GM19023 (cell line): ENCODE results near the gene ZNF853.

Source experiments
- ATAC-seq: cut with Tn5 transposase; IDR thresholded peaks from one replicate; pipeline ENCODE4 v1.9.1; 2021; ENCODE audit warnings: mild to moderate bottlenecking, moderate library complexity; ENCODE audit not compliant: unreplicated experiment

The ZNF853 gene

GRCh38 chr7:6604458-6604857, 11.0 kb upstream of the ZNF853 start:
- no peak for ATAC-seq

GRCh38 chr7:6606866-6607583, 8.4 kb upstream of the ZNF853 start:
- ATAC-seq: no peak

- no peak for ATAC-seq
Observed at GRCh38 chr7:6607651-6608051, 7.8 kb upstream of the ZNF853 start.

- no peak for ATAC-seq
Observed at GRCh38 chr7:6608081-6608480, 7.3 kb upstream of the ZNF853 start.

GRCh38 chr7:6608794-6609193, 6.6 kb upstream of the ZNF853 start:
- ATAC-seq: no peak

- no peak for ATAC-seq
Observed at GRCh38 chr7:6612819-6613218, 2.6 kb upstream of the ZNF853 start.

- no peak for ATAC-seq
Observed at GRCh38 chr7:6613706-6614105, 1.7 kb upstream of the ZNF853 start.

GRCh38 chr7:6615723-6616555, 529 bp downstream of the ZNF853 start:
- no peak for ATAC-seq

- ATAC-seq: no peak
Observed at GRCh38 chr7:6616854-6617643, 1.6 kb downstream of the ZNF853 start.

- ATAC-seq: no peak
Observed at GRCh38 chr7:6618621-6619020, 3.2 kb downstream of the ZNF853 start.

GRCh38 chr7:6619961-6620360, 4.6 kb downstream of the ZNF853 start:
- no peak for ATAC-seq

GRCh38 chr7:6621195-6622133, 6.1 kb downstream of the ZNF853 start:
- ATAC-seq: no peak

GRCh38 chr7:6622134-6622710, 6.8 kb downstream of the ZNF853 start:
- ATAC-seq: no peak

GRCh38 chr7:6623589-6624245, 8.3 kb downstream of the ZNF853 start:
- ATAC-seq: no peak

GRCh38 chr7:6624246-6624611, 8.8 kb downstream of the ZNF853 start:
- ATAC-seq: no peak

- no peak for ATAC-seq
Observed at GRCh38 chr7:6628045-6628444, 12.6 kb downstream of the ZNF853 start.

- ATAC-seq: no peak
Observed at GRCh38 chr7:6630007-6630849, 14.8 kb downstream of the ZNF853 start.

GRCh38 chr7:6631605-6632004, 16.2 kb downstream of the ZNF853 start:
- no peak for ATAC-seq

GRCh38 chr7:6634021-6634420, 18.6 kb downstream of the ZNF853 start:
- no peak for ATAC-seq
